Stimulated activated naive CD8-positive, alpha-beta T cell treated with anti-CD3 and anti-CD28 coated beads, Interleukin-15, amount 100 ng/mL, for 72 hours (primary cell): ENCODE data around the gene TNFAIP1.
"Not testable (repeated sequence)": the region's sequence is repeated elsewhere in the genome, so short reads cannot be mapped to it uniquely, and the experiment has no call there.

Experiments used
- ATAC-seq: fragments of 150-1000 bp; cut with Tn5 transposase; 2 replicates; pipeline ENCODE4 v1.10.0; 2021; ENCODE audit warnings: mild to moderate bottlenecking, moderate library complexity
- DNase-seq, 2 donors: peaks; one replicate each; pipeline ENCODE4 v3.0.0; 2021 to 2022
- H3K27ac Mint-ChIP-seq, 2 donors: one replicate each; pipeline ENCODE4 v1.8.0; 2022; ENCODE audit warnings: mild to moderate bottlenecking in 2 of 2, mixed read lengths in 2 of 2, moderate library complexity in 2 of 2
- H3K27me3 Mint-ChIP-seq: one replicate; pipeline ENCODE4 v1.8.0; 2022; ENCODE audit warnings: mixed read lengths
- H3K4me1 Mint-ChIP-seq: one replicate; pipeline ENCODE4 v1.8.0; 2022; ENCODE audit warnings: mild to moderate bottlenecking, mixed read lengths
- H3K4me3 Mint-ChIP-seq, 2 donors: one replicate each; pipeline ENCODE4 v1.8.0; 2022; ENCODE audit warnings: mild to moderate bottlenecking in 2 of 2, mixed read lengths in 2 of 2, moderate library complexity in 1 of 2
- H3K9me3 Mint-ChIP-seq, 2 donors: one replicate each; pipeline ENCODE4 v1.8.0; 2022; ENCODE audit warnings: mixed read lengths in 2 of 2

TNFAIP1 gene

GRCh38 chr17:28335201-28335958 is at the start of gene TNFAIP1, which contains the start of gene IFT20:
Gene TNFAIP1, plus strand, starts transcription at chr17:28335761. Its CDS starts 3,761 bp downstream, at chr17:28339522.
Gene IFT20, minus strand, starts transcription at chr17:28335472. Its CDS starts 3,487 bp downstream, at chr17:28331985.
- Mint-ChIP-seq H3K4me3 (peak within 1 kb of the TSS; percentile 94 to 99), H3K27ac (peak within 1 kb of the TSS; percentile 98), H3K4me1 (peaks cover 48% of the 10 kb centered on the region), H3K27me3 (no peaks in the 10 kb centered on the region), H3K9me3 (no peaks in the 10 kb centered on the region)
- ATAC-seq (peak; percentile 98), DNase-seq (peak; percentile 97 to 99)

GRCh38 chr17:28285965-28286364 is 49.6 kb upstream of the TNFAIP1 start:
- ATAC-seq, result no peak
- Mint-ChIP-seq H3K9me3 (no peaks in the 10 kb centered on the region), H3K4me1 (no peaks in the 10 kb centered on the region), H3K4me3 (no peak overlapping the region), H3K27me3 (peaks cover 18% of the 10 kb centered on the region), H3K27ac (no peak overlapping the region)
- no peak for DNase-seq

- Mint-ChIP-seq H3K27ac (no peak overlapping the region), H3K4me3 (no peak overlapping the region), H3K4me1 (peaks cover 5% of the 10 kb centered on the region), H3K27me3 (peaks cover 34% of the 10 kb centered on the region), H3K9me3 (no peaks in the 10 kb centered on the region)
- ATAC-seq (no peak), DNase-seq (no peak)
These were observed 44.9 kb upstream of the TNFAIP1 start for GRCh38 chr17:28290703-28291102.

GRCh38 chr17:28291780-28292330 is 43.7 kb upstream of the TNFAIP1 start:
- DNase-seq, result no peak

GRCh38 chr17:28292878-28293277 is 42.7 kb upstream of the TNFAIP1 start:
- not testable (repeated sequence) for DNase-seq, H3K4me3 Mint-ChIP-seq, H3K9me3 Mint-ChIP-seq, H3K27ac Mint-ChIP-seq, ATAC-seq
- Mint-ChIP-seq H3K27me3 (peaks cover 37% of the 10 kb centered on the region), H3K4me1 (peaks cover 17% of the 10 kb centered on the region)

More at GRCh38 chr17:28291780-28292330, 43.7 kb upstream of the TNFAIP1 start:
- Mint-ChIP-seq H3K9me3 (no peaks in the 10 kb centered on the region), H3K27me3 (peaks cover 37% of the 10 kb centered on the region), H3K27ac (no peak overlapping the region), H3K4me3 (no peak overlapping the region), H3K4me1 (peaks cover 16% of the 10 kb centered on the region)
- no peak for ATAC-seq

GRCh38 chr17:28293994-28294393 is 41.6 kb upstream of the TNFAIP1 start:
- ATAC-seq (no peak), DNase-seq (no peak)
- Mint-ChIP-seq H3K4me3 (no peak overlapping the region), H3K9me3 (no peaks in the 10 kb centered on the region), H3K27me3 (peaks cover 37% of the 10 kb centered on the region), H3K4me1 (peaks cover 17% of the 10 kb centered on the region), H3K27ac (no peak overlapping the region)

GRCh38 chr17:28295677-28296578 is 39.6 kb upstream of the TNFAIP1 start:
- no peak for DNase-seq
- Mint-ChIP-seq H3K27me3 (peaks cover 37% of the 10 kb centered on the region), H3K4me3 (peak overlapping the region; percentile 5 to 32), H3K9me3 (no peaks in the 10 kb centered on the region), H3K4me1 (peaks cover 17% of the 10 kb centered on the region), H3K27ac (no peak overlapping the region)
- peak; percentile 74 for ATAC-seq

GRCh38 chr17:28298449-28298848 is 37.1 kb upstream of the TNFAIP1 start:
- DNase-seq (no peak), ATAC-seq (no peak)
- Mint-ChIP-seq H3K4me1 (peaks cover 17% of the 10 kb centered on the region), H3K4me3 (no peak overlapping the region), H3K9me3 (no peaks in the 10 kb centered on the region), H3K27me3 (peaks cover 18% of the 10 kb centered on the region), H3K27ac (no peak overlapping the region)

- Mint-ChIP-seq H3K27ac (no peak overlapping the region), H3K4me1 (no peaks in the 10 kb centered on the region), H3K27me3 (peaks cover 29% of the 10 kb centered on the region), H3K9me3 (no peaks in the 10 kb centered on the region), H3K4me3 (no peak overlapping the region)
- ATAC-seq, result no peak
- no peak for DNase-seq
These were observed 28.6 kb upstream of the TNFAIP1 start for GRCh38 chr17:28306954-28307401.

GRCh38 chr17:28313841-28314240 is 21.7 kb upstream of the TNFAIP1 start:
- H3K27ac Mint-ChIP-seq, result no peak overlapping the region
- DNase-seq (no peak), ATAC-seq (no peak)
- no peak overlapping the region for H3K4me3 Mint-ChIP-seq
- H3K27me3 Mint-ChIP-seq, result no peaks in the 10 kb centered on the region
- peaks cover 22% of the 10 kb centered on the region for H3K4me1 Mint-ChIP-seq
- no peaks in the 10 kb centered on the region for H3K9me3 Mint-ChIP-seq

GRCh38 chr17:28315846-28316705 is 19.5 kb upstream of the TNFAIP1 start:
- Mint-ChIP-seq H3K4me1 (peaks cover 40% of the 10 kb centered on the region), H3K27me3 (no peaks in the 10 kb centered on the region), H3K27ac (no peak overlapping the region), H3K9me3 (no peaks in the 10 kb centered on the region), H3K4me3 (no peak overlapping the region)
- no peak for ATAC-seq
- no peak for DNase-seq

GRCh38 chr17:28317099-28317965 is 18.2 kb upstream of the TNFAIP1 start:
- Mint-ChIP-seq H3K4me3 (peak overlapping the region; percentile 87 to 95), H3K4me1 (peaks cover 48% of the 10 kb centered on the region), H3K27me3 (no peaks in the 10 kb centered on the region), H3K9me3 (no peaks in the 10 kb centered on the region), H3K27ac (no peak overlapping the region)
- ATAC-seq (no peak), DNase-seq (no peak)

GRCh38 chr17:28317966-28318758 is 17.4 kb upstream of the TNFAIP1 start:
- DNase-seq, result peak in 1 of 2 donors; percentile 19
- Mint-ChIP-seq H3K4me3 (peak overlapping the region; percentile 87 to 95), H3K9me3 (no peaks in the 10 kb centered on the region), H3K27me3 (no peaks in the 10 kb centered on the region), H3K4me1 (peaks cover 48% of the 10 kb centered on the region), H3K27ac (peak overlapping the region; percentile 74 to 94)
- ATAC-seq, result peak; percentile 10
